Tibial nerve (tissue), 4 donors: ENCODE data around the gene MAMLD1.

ENCODE experiments used
- EP300 ChIP-seq, 2 donors: sonication (generic); formaldehyde crosslinking; IDR thresholded peaks; one replicate each; pipeline ENCODE4 v1.6.1; 2017; ENCODE audit warnings: antibody characterized with exemption in 2 of 2, mild to moderate bottlenecking in 1 of 2
- POLR2A ChIP-seq, 2 donors: fragments of 450-650 bp; IDR thresholded peaks; one replicate each; pipeline ENCODE4 v1.6.1; 2017; ENCODE audit warnings: antibody characterized with exemption in 2 of 2, mild to moderate bottlenecking in 2 of 2, moderate library complexity in 2 of 2
- TF ChIP-seq, protein P1 (sequence below), 5 experiments: fragments of 200-600 bp in 3 of 5; fragments of 450-650 bp in 2 of 5; sonication (generic) in 3 of 5; IDR thresholded peaks; one replicate each; pipeline ENCODE4 v1.5.1; 2016 to 2019; ENCODE audit warnings: antibody characterized with exemption in 5 of 5, mild to moderate bottlenecking in 3 of 5, moderate library complexity in 2 of 5

DNA sequence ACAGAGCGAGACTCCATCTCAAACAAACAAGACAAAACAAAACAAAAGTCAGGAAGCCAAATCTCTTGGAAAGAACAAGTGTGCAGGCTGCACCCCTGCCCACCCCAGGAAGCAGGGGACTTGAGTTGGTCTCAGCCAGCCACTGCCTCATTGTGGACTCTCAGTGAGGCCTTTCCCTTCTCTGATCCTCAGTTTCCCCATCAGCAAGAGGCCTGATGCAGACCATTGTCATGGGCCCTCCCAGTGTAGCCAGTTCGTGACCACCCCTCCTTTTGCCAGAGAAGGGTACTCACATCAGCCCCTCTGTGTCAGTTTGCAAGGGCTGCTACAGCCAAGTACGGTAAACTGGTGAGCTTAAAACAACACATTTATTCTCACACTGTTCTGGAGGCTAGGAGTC is 48.9 kb upstream of the MAMLD1 start:
- TF ChIP-seq, protein P1, sequence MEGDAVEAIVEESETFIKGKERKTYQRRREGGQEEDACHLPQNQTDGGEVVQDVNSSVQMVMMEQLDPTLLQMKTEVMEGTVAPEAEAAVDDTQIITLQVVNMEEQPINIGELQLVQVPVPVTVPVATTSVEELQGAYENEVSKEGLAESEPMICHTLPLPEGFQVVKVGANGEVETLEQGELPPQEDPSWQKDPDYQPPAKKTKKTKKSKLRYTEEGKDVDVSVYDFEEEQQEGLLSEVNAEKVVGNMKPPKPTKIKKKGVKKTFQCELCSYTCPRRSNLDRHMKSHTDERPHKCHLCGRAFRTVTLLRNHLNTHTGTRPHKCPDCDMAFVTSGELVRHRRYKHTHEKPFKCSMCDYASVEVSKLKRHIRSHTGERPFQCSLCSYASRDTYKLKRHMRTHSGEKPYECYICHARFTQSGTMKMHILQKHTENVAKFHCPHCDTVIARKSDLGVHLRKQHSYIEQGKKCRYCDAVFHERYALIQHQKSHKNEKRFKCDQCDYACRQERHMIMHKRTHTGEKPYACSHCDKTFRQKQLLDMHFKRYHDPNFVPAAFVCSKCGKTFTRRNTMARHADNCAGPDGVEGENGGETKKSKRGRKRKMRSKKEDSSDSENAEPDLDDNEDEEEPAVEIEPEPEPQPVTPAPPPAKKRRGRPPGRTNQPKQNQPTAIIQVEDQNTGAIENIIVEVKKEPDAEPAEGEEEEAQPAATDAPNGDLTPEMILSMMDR (IDR thresholded peaks at IDR 0.05) = no peak
- TF ChIP-seq EP300 (IDR thresholded peaks at IDR 0.05) = no peak
- no peak for TF ChIP-seq POLR2A (IDR thresholded peaks at IDR 0.05)
